Peyer's patch (tissue), 4 donors: ENCODE measurements around the gene BLM. TPM values are rescaled to one million over a fixed set of nuclear protein-coding genes. Genes with fewer than 3 reads are reported as not detected.
A peak's percentile ranks its signal among the peaks of the same experiment; 100 is the strongest.

Source experiments
- DNase-seq, 3 donors: peaks; one replicate each; pipeline ENCODE4 v3.0.0-alpha.2; 2017 to 2019
- H3K27ac ChIP-seq, 4 donors: fragments of 200-600 bp; sonication (generic); one replicate each; pipeline ENCODE4 v1.5.1; 2016 to 2019
- H3K27me3 ChIP-seq, 2 donors: fragments of 200-600 bp; sonication (generic); one replicate each; pipeline ENCODE4 v1.5.1; 2019
- H3K36me3 ChIP-seq, 3 donors: fragments of 200-600 bp; sonication (generic); one replicate each; pipeline ENCODE4 v1.5.1; 2016 to 2019
- H3K4me1 ChIP-seq, 4 donors: fragments of 200-600 bp; sonication (generic); one replicate each; pipeline ENCODE4 v1.5.1; 2016 to 2019
- H3K4me3 ChIP-seq, 4 donors: fragments of 200-600 bp; sonication (generic); 1 replicate in 3 of 4; 2 replicates in 1 of 4; pipeline ENCODE4 v1.5.1; 2016 to 2019; ENCODE audit warnings: mild to moderate bottlenecking in 1 of 4
- H3K9me3 ChIP-seq, 4 donors: fragments of 200-600 bp; sonication (generic); one replicate each; pipeline ENCODE4 v1.5.1; 2016 to 2019; ENCODE audit warnings: mild to moderate bottlenecking in 1 of 4
- CTCF ChIP-seq, 6 experiments: fragments of 450-650 bp in 4 of 6; fragments of 200-600 bp in 2 of 6; sonication (generic) in 1 of 6; IDR thresholded peaks; one replicate each; pipeline ENCODE4 v1.5.1; 2017 to 2019; ENCODE audit warnings: antibody characterized with exemption in 6 of 6, mild to moderate bottlenecking in 3 of 6, moderate library complexity in 1 of 6
- POLR2A ChIP-seq, 2 donors: fragments of 450-650 bp; IDR thresholded peaks; one replicate each; pipeline ENCODE4 v1.5.1; 2017; ENCODE audit warnings: antibody characterized with exemption in 2 of 2, mild to moderate bottlenecking in 2 of 2, moderate library complexity in 2 of 2
- total RNA-seq, 4 donors: library from RNA; depleted of rRNA; stranded (reverse); fragments of >200 nt; gene quantifications; one replicate each; pipeline ENCODE4 v1.1.0, GENCODE V29; 2016

Gene BLM
- total RNA-seq, 4 donors from 2014 or later = 0.94 to 8.4 (median 4.2) TPM

- H3K27me3 ChIP-seq = no peaks in the 10 kb centered on the region
- H3K36me3 ChIP-seq = no peaks in the 10 kb centered on the region
- H3K27ac ChIP-seq = peak overlapping the region in 1 of 4 donors; percentile 56
- no peak overlapping the region for H3K4me3 ChIP-seq
- H3K9me3 ChIP-seq = no peaks in the 10 kb centered on the region
- TF ChIP-seq POLR2A (IDR thresholded peaks at IDR 0.05) = no peak
- no peak for TF ChIP-seq CTCF (IDR thresholded peaks at IDR 0.05)
- peaks cover 0 to 19% (median 9%) of the 10 kb centered on the region in 4 donors for H3K4me1 ChIP-seq
- no peak for DNase-seq
Observed at GRCh38 chr15:90851940-90852339, 134.8 kb downstream of the BLM start.

- no peak for TF ChIP-seq CTCF (IDR thresholded peaks at IDR 0.05)
- TF ChIP-seq POLR2A (IDR thresholded peaks at IDR 0.05) = no peak
- H3K27ac ChIP-seq = no peak overlapping the region
- peaks cover 0 to 23% (median 9%) of the 10 kb centered on the region in 4 donors for H3K4me1 ChIP-seq
- H3K9me3 ChIP-seq = no peaks in the 10 kb centered on the region
- H3K36me3 ChIP-seq = no peaks in the 10 kb centered on the region
- DNase-seq = peak in 1 of 3 donors; percentile 64
- H3K4me3 ChIP-seq = no peak overlapping the region
- H3K27me3 ChIP-seq = no peaks in the 10 kb centered on the region
Observed at GRCh38 chr15:90855139-90855538, 138.0 kb downstream of the BLM start.

- no peak for DNase-seq
- no peak for TF ChIP-seq CTCF (IDR thresholded peaks at IDR 0.05)
- no peak for TF ChIP-seq POLR2A (IDR thresholded peaks at IDR 0.05)
- Histone ChIP-seq H3K27ac (peak overlapping the region in 3 of 4 donors; percentile 52 to 66 (median 55)), H3K36me3 (no peaks in the 10 kb centered on the region), H3K4me1 (peaks cover 0 to 20% (median 8%) of the 10 kb centered on the region in 4 donors), H3K4me3 (no peak overlapping the region), H3K27me3 (no peaks in the 10 kb centered on the region), H3K9me3 (no peaks in the 10 kb centered on the region)
Observed at GRCh38 chr15:90857337-90857736, 140.2 kb downstream of the BLM start.

- DNase-seq = no peak
- TF ChIP-seq CTCF (IDR thresholded peaks at IDR 0.05) = no peak
- no peak for TF ChIP-seq POLR2A (IDR thresholded peaks at IDR 0.05)
- peak overlapping the region in 1 of 4 donors; percentile 55 for H3K27ac ChIP-seq
- peaks cover 0 to 16% (median 7%) of the 10 kb centered on the region in 4 donors for H3K4me1 ChIP-seq
- no peaks in the 10 kb centered on the region for H3K36me3 ChIP-seq
- no peaks in the 10 kb centered on the region for H3K9me3 ChIP-seq
- H3K27me3 ChIP-seq = no peaks in the 10 kb centered on the region
- H3K4me3 ChIP-seq = no peak overlapping the region
Observed at GRCh38 chr15:90857883-90858443, 140.8 kb downstream of the BLM start.

- TF ChIP-seq CTCF (IDR thresholded peaks at IDR 0.05) = no peak
- no peak for TF ChIP-seq POLR2A (IDR thresholded peaks at IDR 0.05)
- H3K9me3 ChIP-seq = no peaks in the 10 kb centered on the region
- DNase-seq = peak in 1 of 3 donors; percentile 39
Observed at GRCh38 chr15:90859234-90860131, 142.3 kb downstream of the BLM start.

More at GRCh38 chr15:90859234-90860131, 142.3 kb downstream of the BLM start:
- peaks cover 0 to 13% (median 5%) of the 10 kb centered on the region in 4 donors for H3K4me1 ChIP-seq
- no peaks in the 10 kb centered on the region for H3K27me3 ChIP-seq
- no peaks in the 10 kb centered on the region for H3K36me3 ChIP-seq
- H3K4me3 ChIP-seq = no peak overlapping the region
- no peak overlapping the region for H3K27ac ChIP-seq
